T-helper 2 cell (primary cell): Measurements from ENCODE around the gene SAMD14.

Experiments
- DNase-seq, 5 experiments: peaks; one replicate each; pipeline versions ENCODE4 v3.0.0 to v3.0.0-alpha.2; 2012 to 2022

The SAMD14 gene

GRCh38 chr17:50111673-50112655, 18.0 kb downstream of the SAMD14 start:
- DNase-seq = no peak

GRCh38 chr17:50110591-50111349, 19.2 kb downstream of the SAMD14 start:
- DNase-seq = no peak

DNA sequence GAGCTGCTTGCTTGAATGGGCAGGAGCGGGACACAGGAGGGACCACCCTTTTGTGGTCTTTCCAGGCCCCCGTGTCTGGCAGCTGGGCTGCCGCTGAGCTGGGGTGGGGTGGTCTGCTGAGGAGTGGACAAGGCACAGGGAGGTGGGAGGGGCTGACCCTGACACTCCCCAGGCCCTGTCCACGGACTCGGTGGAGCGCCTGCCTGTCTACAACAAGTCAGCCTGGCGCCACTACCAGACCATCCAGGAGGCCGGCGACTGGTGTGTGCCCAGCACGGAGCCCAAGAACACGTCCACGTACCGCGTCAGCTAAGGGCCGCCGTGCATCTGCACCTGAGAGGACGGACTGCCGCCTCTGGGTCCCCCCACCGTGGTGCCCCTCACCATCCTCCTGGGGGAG, 20.2 kb downstream of the SAMD14 start:
- no peak for DNase-seq

- DNase-seq = no peak
Measured at GRCh38 chr17:50109207-50109606, 20.8 kb downstream of the SAMD14 start.

DNA sequence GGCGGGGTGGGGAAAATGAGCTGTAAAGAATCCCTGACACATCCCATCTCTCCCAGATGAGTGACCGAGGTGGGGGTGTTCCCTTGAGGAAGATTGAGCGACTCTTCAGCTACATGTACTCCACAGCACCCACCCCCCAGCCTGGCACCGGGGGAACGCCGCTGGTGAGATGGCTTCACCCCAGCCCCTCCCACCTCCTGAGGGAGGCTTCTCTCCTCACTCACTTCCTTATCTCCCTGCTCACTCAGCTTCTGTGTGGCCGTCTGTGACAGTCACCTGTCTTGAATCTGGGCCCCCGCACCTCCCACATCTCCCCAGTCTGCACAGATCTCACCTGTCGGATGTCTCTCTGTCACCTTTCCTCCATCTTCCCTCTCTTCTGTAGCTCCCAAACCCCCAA, 21.4 kb downstream of the SAMD14 start:
- DNase-seq = no peak

- DNase-seq = no peak
Measured at GRCh38 chr17:50107790-50108414, 22.1 kb downstream of the SAMD14 start.

DNA sequence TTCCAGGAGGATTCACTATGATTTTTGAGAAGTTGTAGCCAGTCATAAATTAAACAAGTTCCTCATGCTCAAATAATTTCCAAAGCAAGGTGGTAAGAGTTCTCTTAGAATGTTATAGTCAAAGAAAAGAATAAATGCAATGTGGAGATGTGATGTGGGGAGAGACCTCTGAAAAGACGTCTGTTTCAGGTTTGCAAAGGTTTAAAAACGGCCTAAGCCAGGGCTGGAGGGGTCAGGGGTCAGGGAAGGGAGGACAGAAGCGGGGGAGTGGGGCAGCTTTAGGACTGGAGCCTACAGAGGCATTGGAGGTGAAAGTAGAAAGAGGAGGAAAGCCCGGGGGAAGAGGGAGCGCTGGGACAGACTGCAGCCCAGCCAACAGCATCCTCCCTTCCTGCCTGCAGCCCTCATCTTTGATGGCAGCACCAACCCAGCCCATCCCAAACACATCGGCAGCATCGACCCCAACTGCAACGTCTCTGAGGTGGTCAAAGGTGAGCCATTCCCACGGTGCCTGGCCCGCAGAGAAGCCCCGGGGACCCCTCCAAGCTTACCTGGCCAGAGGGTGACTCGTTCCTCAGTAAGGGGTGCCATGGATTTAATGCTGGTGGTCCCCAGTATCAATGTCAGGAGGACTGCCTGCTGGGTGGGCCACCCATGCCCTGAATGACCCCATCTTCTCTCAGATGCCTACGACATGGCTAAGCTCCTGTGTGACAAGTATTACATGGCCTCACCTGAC, 23.4 kb downstream of the SAMD14 start:
- no peak for DNase-seq

DNA sequence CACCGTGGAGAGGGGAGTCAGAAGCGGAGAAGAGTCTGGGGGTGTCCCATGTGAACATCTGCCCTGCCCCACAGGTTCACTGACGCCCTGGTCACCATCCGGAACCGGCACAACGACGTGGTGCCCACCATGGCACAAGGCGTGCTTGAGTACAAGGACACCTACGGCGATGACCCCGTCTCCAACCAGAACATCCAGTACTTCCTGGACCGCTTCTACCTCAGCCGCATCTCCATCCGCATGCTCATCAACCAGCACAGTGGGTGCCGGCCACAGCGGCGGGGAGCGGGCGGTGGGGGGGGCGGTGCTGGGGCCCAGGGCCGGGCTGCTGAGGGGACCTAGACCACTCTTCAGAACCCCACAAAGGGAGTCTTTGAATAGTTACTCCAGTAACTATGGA, 24.1 kb downstream of the SAMD14 start:
- DNase-seq = no peak

GRCh38 chr17:50103941-50104340, 26.0 kb downstream of the SAMD14 start:
- no peak for DNase-seq

DNA sequence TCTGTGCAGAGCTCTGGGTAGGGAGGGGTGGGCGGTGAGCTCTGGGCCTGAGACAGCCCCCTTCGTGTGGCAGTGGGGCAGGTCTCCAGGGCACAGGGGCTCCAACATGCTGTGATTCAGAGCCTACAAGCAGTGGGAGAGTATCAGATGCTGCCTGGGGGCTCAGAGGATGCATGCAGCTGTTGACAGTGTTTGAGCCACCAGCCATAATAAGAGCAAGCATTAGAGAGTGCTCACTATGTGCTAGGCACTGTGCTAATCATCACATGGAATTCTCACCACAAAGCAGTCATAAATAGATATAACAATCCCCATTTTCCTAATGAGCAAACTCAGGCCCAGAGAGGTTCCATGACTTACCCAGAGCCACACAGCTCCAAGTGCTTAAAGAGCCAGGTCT, 26.7 kb downstream of the SAMD14 start:
- no peak for DNase-seq

GRCh38 chr17:50102164-50102991, 27.6 kb downstream of the SAMD14 start:
- DNase-seq = no peak

GRCh38 chr17:50101346-50102163, 28.4 kb downstream of the SAMD14 start:
- no peak for DNase-seq

DNA sequence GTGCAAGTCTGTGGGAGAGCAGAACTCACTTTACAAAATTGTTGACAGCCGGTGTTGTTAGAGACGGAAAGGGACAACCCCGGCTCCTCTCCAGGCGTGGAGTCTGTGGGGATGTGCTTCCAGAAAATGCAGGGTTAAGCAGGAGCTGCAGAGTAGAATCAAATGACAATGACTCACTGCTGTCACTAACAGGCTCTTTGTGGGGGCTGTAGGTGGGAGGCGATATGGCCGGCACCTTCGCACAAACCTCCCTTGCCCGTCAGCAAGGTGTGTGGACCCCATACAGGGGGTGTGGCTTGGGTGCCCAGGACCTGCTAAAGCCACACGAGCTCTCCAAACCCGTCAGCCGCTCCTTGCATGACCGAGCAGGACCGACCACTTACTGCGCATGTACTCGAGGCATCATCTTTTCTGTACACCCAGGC, 29.0 kb downstream of the SAMD14 start:
- DNase-seq = no peak

DNA sequence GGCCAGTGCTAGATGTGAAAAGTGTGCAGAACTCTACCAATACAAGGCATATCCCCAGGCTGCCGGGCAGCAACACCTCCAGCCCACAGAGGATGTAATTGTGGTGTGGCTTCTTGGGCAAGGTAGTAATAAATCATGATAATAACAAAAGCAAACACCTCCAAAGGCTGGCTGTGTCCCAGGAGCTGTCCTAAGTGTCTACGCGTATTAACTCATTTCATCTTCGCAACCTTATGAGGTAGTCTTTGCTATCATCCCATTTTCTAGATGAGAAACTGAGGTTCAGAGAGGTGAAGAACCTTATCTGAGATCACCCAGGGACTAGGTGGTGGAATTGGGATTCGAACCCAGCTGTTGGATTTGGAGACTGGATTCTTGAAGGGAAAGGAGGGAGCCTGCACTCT, 29.5 kb downstream of the SAMD14 start:
- DNase-seq = no peak

DNA sequence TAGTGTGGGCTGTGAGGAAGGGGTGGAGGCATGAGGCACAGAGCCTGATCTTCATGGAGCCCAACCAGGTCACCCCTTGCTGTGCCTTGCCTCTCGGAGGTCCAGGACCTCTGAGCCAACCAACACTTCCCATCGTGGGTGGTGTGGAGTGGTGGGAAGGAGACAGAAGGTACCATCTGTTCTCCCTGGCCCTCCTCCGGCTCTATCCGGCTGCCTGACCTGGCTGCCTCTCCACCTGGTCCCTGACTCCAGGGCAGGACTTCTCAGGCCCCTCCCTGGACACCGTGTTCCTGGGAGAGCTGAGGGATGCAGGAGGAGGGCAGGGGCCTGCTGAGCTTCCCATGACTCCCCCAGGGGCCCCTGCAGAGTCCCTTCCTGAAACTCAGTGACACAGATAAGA, 31.0 kb downstream of the SAMD14 start:
- no peak for DNase-seq

GRCh38 chr17:50098583-50098982, 31.4 kb downstream of the SAMD14 start:
- no peak for DNase-seq

DNA sequence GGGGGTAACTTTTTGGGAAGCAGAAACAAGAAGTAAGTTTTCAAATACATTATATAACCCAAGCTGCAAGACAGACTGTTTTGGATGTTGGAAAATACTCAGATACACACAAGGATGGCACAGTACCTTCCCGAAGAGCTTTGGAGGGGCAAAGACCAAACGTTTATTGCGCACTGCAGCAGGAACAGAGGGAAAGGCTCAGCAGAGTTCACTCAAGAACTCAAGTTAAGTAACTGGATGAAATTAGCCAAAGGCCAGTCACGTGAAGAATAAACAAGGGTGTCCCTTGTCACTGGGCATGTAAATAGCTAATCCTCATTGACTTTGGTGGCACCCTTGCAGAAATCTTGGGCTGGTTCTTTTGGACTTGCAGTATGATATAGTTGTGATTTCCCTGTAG, 32.0 kb downstream of the SAMD14 start:
- DNase-seq = no peak

- no peak for DNase-seq
Measured at GRCh38 chr17:50097455-50097854, 32.5 kb downstream of the SAMD14 start.

DNA sequence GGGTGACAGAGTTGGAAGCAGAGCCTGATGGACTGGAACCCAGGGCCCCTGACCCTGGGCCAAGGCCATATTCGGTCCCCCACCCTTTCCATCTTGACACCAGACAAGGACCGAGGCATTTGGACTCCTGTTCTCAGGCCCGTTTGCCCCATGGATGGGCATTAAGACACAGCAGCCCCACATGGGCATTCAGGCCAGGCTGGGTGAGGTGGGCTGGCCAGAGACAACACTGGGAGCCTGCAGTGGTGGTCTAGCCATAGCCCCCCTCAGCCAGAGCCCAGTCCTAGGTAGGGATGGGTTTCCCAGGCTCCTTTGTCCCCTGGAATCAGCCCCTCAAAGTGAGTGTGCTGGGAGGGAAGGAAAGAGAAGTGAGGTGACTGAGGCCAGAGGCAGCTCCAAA, 33.2 kb downstream of the SAMD14 start:
- no peak for DNase-seq

- DNase-seq = no peak
Measured at GRCh38 chr17:50096092-50096491, 33.9 kb downstream of the SAMD14 start.

DNA sequence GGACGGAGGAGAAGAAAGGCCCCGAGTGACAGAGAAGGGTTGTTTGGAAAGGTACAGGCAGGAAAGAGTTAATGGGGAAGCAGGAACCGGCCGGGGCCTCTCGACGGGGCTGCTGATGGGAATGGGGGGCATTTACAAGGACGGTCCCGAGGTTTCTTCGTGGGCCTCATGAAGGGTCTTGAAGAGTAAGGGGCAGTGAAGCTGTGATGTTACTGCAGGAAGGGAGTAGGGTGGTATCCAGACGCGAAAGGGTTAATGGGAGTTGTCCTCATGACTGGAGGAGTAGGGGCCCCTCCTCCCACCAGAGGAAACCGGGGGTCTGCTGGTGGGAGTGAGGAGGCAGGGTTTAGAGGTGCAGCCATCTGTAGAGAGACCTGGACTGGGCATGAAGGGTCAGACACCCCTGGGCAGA, 34.3 kb downstream of the SAMD14 start:
- DNase-seq = no peak
